Hepatocyte (in vitro differentiated cells): ENCODE results near the gene EHBP1. TPM values are rescaled to one million over a fixed set of nuclear protein-coding genes. Genes with fewer than 3 reads are reported as not detected.

Experiments
- DNase-seq: peaks from one replicate; pipeline ENCODE4 v3.0.0-alpha.2; 2016; ENCODE audit warnings: low spot score
- H2AFZ ChIP-seq: fragments of 200-600 bp; sonication (generic); 2 replicates; pipeline ENCODE4 v1.6.0; 2016; ENCODE audit warnings: antibody characterized with exemption, mild to moderate bottlenecking
- H3K27ac ChIP-seq: fragments of 200-600 bp; sonication (generic); 2 replicates; pipeline ENCODE4 v1.5.1; 2016; ENCODE audit warnings: mild to moderate bottlenecking
- H3K27me3 ChIP-seq: fragments of 200-600 bp; sonication (generic); 2 replicates; pipeline ENCODE4 v1.6.1; 2016
- H3K36me3 ChIP-seq: fragments of 200-600 bp; sonication (generic); replicated peaks from 2 replicates; pipeline ENCODE4 v1.5.1; 2016; ENCODE audit warnings: low read depth; ENCODE audit not compliant: insufficient read depth
- H3K4me1 ChIP-seq: fragments of 200-600 bp; sonication (generic); 2 replicates; pipeline ENCODE4 v1.5.1; 2016; ENCODE audit warnings: mild to moderate bottlenecking, moderate library complexity; ENCODE audit not compliant: insufficient read depth
- H3K4me2 ChIP-seq: fragments of 200-600 bp; sonication (generic); 2 replicates; pipeline ENCODE4 v1.6.0; 2016
- H3K4me3 ChIP-seq: fragments of 200-600 bp; sonication (generic); 2 replicates; pipeline ENCODE4 v1.5.1; 2016; ENCODE audit warnings: mild to moderate bottlenecking
- H3K79me2 ChIP-seq: fragments of 200-600 bp; sonication (generic); 2 replicates; pipeline ENCODE4 v1.6.0; 2017; ENCODE audit warnings: mild to moderate bottlenecking
- H3K9me2 ChIP-seq: fragments of 200-600 bp; sonication (generic); replicated peaks from 2 replicates; pipeline ENCODE4 v1.6.0; 2017; ENCODE audit warnings: mild to moderate bottlenecking; ENCODE audit not compliant: insufficient read depth
- H3K9me3 ChIP-seq: fragments of 200-600 bp; sonication (generic); 2 replicates; pipeline ENCODE4 v1.5.1; 2016; ENCODE audit warnings: low read depth, mild to moderate bottlenecking
- H4K20me1 ChIP-seq: fragments of 200-600 bp; sonication (generic); 2 replicates; pipeline ENCODE4 v1.6.0; 2016; ENCODE audit warnings: mild to moderate bottlenecking; ENCODE audit not compliant: insufficient read depth, poor library complexity, severe bottlenecking
- EZH2 ChIP-seq: fragments of 200-600 bp; sonication (generic); IDR thresholded peaks from 2 replicates; pipeline ENCODE4 v1.6.1; 2016; ENCODE audit warnings: antibody characterized with exemption, mild to moderate bottlenecking, borderline replicate concordance
- EZH2phosphoT487 ChIP-seq: fragments of 200-600 bp; sonication (generic); IDR thresholded peaks from one replicate; pipeline ENCODE4 v1.6.1; 2018; ENCODE audit warnings: antibody characterized with exemption, mild to moderate bottlenecking, low read depth, moderate library complexity; ENCODE audit not compliant: unreplicated experiment, severe bottlenecking
- WGBS: methylation state at CpG from one replicate; pipeline ENCODE4 v1.1.6; 2016; ENCODE audit warnings: low lambda C conversion rate; ENCODE audit errors: missing lambda C conversion rate; 5-methylcytosine and 5-hydroxymethylcytosine counted together
- polyA plus RNA-seq: library from polyadenylated mRNA; unstranded; fragments of >200 nt; fragmentation: Nextera tagmentation; extraction: Ambion mirVana; gene quantifications from 2 replicates; pipeline ENCODE4 v1.2.1, GENCODE V29; 2016
- total RNA-seq: library from RNA; depleted of rRNA; stranded (reverse); fragments of >200 nt; gene quantifications from 2 replicates; pipeline ENCODE4 v1.2.3, GENCODE V29; 2014
- TF ChIP-seq, protein P1 (sequence below): fragments of 200-600 bp; sonication (generic); IDR thresholded peaks from 2 replicates; pipeline ENCODE4 v1.5.1; 2016; ENCODE audit warnings: antibody characterized with exemption, mild to moderate bottlenecking; ENCODE audit not compliant: poor library complexity

The EHBP1 gene
- total and polyA plus RNA-seq, 2 experiments from 2014 or later = 11.4 to 34.6 TPM

GRCh38 chr2:63054841-63055225 is 349.3 kb downstream of the EHBP1 start:
- no peak overlapping the region for H2AFZ ChIP-seq
- peak; percentile 0 for TF ChIP-seq EZH2
- TF ChIP-seq, protein P1, sequence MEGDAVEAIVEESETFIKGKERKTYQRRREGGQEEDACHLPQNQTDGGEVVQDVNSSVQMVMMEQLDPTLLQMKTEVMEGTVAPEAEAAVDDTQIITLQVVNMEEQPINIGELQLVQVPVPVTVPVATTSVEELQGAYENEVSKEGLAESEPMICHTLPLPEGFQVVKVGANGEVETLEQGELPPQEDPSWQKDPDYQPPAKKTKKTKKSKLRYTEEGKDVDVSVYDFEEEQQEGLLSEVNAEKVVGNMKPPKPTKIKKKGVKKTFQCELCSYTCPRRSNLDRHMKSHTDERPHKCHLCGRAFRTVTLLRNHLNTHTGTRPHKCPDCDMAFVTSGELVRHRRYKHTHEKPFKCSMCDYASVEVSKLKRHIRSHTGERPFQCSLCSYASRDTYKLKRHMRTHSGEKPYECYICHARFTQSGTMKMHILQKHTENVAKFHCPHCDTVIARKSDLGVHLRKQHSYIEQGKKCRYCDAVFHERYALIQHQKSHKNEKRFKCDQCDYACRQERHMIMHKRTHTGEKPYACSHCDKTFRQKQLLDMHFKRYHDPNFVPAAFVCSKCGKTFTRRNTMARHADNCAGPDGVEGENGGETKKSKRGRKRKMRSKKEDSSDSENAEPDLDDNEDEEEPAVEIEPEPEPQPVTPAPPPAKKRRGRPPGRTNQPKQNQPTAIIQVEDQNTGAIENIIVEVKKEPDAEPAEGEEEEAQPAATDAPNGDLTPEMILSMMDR = no peak
- TF ChIP-seq EZH2phosphoT487 = peak; percentile 12
- H3K27me3 ChIP-seq = peaks cover 93% of the 10 kb centered on the region
- H3K4me1 ChIP-seq = peaks cover 37% of the 10 kb centered on the region
- WGBS = 30% methylated on average over 7 of the region's 7 CpGs
- no peak overlapping the region for H3K4me3 ChIP-seq
- H3K79me2 ChIP-seq = no peaks in the 10 kb centered on the region
- H3K9me3 ChIP-seq = no peaks in the 10 kb centered on the region
- peak overlapping the region; percentile 74 for H3K4me2 ChIP-seq
- H3K27ac ChIP-seq = no peak overlapping the region
- H3K9me2 ChIP-seq = no peaks in the 10 kb centered on the region
- no peak for DNase-seq
- no peaks in the 10 kb centered on the region for H3K36me3 ChIP-seq
- H4K20me1 ChIP-seq = peaks cover 2% of the 10 kb centered on the region

DNA sequence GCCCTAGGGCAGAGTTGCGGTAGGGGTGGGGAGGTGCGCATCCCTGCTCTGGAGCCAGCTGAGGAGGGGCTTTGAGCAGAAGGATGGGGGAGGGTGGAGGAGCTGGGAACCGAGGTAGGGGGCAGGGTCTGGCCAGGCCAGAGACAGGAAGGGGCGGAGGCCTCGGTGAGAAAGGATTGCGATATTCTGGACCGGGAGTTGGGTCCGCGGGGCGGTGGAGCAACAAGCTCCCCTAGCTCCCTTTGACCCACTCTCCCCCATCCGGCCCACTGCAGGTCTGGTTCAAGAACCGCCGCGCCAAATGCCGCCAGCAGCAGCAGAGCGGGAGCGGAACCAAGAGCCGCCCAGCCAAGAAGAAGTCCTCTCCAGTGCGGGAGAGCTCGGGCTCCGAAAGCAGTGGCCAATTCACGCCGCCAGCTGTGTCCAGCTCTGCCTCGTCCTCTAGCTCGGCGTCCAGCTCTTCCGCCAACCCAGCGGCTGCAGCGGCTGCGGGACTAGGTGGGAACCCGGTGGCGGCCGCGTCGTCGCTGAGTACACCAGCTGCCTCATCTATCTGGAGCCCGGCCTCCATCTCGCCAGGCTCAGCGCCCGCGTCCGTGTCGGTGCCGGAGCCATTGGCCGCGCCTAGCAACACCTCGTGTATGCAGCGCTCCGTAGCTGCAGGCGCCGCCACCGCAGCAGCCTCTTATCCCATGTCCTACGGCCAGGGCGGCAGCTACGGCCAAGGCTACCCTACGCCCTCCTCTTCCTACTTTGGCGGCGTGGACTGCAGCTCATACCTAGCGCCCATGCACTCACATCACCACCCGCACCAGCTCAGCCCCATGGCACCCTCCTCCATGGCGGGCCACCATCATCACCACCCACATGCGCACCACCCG is 350.0 kb downstream of the EHBP1 start:
- peak overlapping the region; percentile 74 for H3K4me2 ChIP-seq
- H3K4me1 ChIP-seq = peaks cover 35% of the 10 kb centered on the region
- no peak overlapping the region for H3K4me3 ChIP-seq
- H3K9me3 ChIP-seq = no peaks in the 10 kb centered on the region
- H3K27me3 ChIP-seq = peaks cover 97% of the 10 kb centered on the region
- no peaks in the 10 kb centered on the region for H4K20me1 ChIP-seq
- H3K9me2 ChIP-seq = no peaks in the 10 kb centered on the region
- peak overlapping the region; percentile 20 for H2AFZ ChIP-seq
- 19% methylated on average over 55 of the region's 63 CpGs for whole genome bisulfite sequencing
- H3K36me3 ChIP-seq = no peaks in the 10 kb centered on the region
- H3K79me2 ChIP-seq = no peaks in the 10 kb centered on the region
- peak; percentile 70 for TF ChIP-seq EZH2
- TF ChIP-seq, protein P1 = no peak
- no peak overlapping the region for H3K27ac ChIP-seq
- DNase-seq = no peak

GRCh38 chr2:63056107-63057050 is 350.9 kb downstream of the EHBP1 start:
- WGBS = 26% methylated on average over 49 of the region's 49 CpGs
- TF ChIP-seq EZH2phosphoT487 = no peak
- no peak for TF ChIP-seq EZH2
- TF ChIP-seq, protein P1 = no peak
- no peak overlapping the region for H3K4me3 ChIP-seq
- H3K9me2 ChIP-seq = no peaks in the 10 kb centered on the region
- no peaks in the 10 kb centered on the region for H3K9me3 ChIP-seq
- peak; percentile 28 for DNase-seq
- H2AFZ ChIP-seq = no peak overlapping the region
- H3K27ac ChIP-seq = no peak overlapping the region
- peak overlapping the region; percentile 74 for H3K4me2 ChIP-seq
- no peaks in the 10 kb centered on the region for H3K79me2 ChIP-seq
- H3K4me1 ChIP-seq = peaks cover 27% of the 10 kb centered on the region
- H4K20me1 ChIP-seq = no peaks in the 10 kb centered on the region
- H3K36me3 ChIP-seq = no peaks in the 10 kb centered on the region
- H3K27me3 ChIP-seq = peaks cover 98% of the 10 kb centered on the region
